ENCODE measurements around the gene XXYLT1.

GRCh38 chr3:195178124-195178910 is 92.6 kb downstream of the XXYLT1 start:
- TF ChIP-seq CTCF (IDR thresholded peaks at IDR 0.05) (no peak), POLR2A (IDR thresholded peaks at IDR 0.05) (no peak), POLR2AphosphoS5 (IDR thresholded peaks at IDR 0.05) (no peak)
